Ascending aorta (tissue), 2 donors: Measurements from ENCODE around the gene FBLN1. TPM values are rescaled to one million over a fixed set of nuclear protein-coding genes. Genes with fewer than 3 reads are reported as not detected.

Experiments used
- DNase-seq, 2 donors: peaks; one replicate each; pipeline ENCODE4 v3.0.0-alpha.2; 2019; ENCODE audit warnings: low spot score in 2 of 2
- H3K27ac ChIP-seq, 2 donors: fragments of 200-600 bp; sonication (generic); one replicate each; pipeline ENCODE4 v1.5.1; 2016 to 2017; ENCODE audit warnings: mild to moderate bottlenecking in 1 of 2
- H3K27me3 ChIP-seq: fragments of 200-600 bp; sonication (generic); one replicate; pipeline ENCODE4 v1.5.1; 2017
- H3K36me3 ChIP-seq, 2 donors: fragments of 200-600 bp; sonication (generic); one replicate each; pipeline ENCODE4 v1.5.1; 2016
- H3K4me1 ChIP-seq, 2 donors: fragments of 200-600 bp; sonication (generic); one replicate each; pipeline ENCODE4 v1.5.1; 2016 to 2017; ENCODE audit warnings: mild to moderate bottlenecking in 1 of 2
- H3K4me3 ChIP-seq, 2 donors: fragments of 200-600 bp; sonication (generic); one replicate each; pipeline ENCODE4 v1.5.1; 2016 to 2017; ENCODE audit warnings: mild to moderate bottlenecking in 1 of 2
- H3K9me3 ChIP-seq, 2 donors: fragments of 200-600 bp; sonication (generic); one replicate each; pipeline ENCODE4 v1.5.1; 2016
- CTCF ChIP-seq, 3 experiments: fragments of 200-600 bp in 2 of 3; fragments of 450-650 bp in 1 of 3; sonication (generic) in 2 of 3; IDR thresholded peaks; one replicate each; pipeline ENCODE4 v1.5.1; 2016 to 2019; ENCODE audit warnings: antibody characterized with exemption in 3 of 3, mild to moderate bottlenecking in 1 of 3, moderate library complexity in 1 of 3
- intact Hi-C: fragments of 100-400 bp; cut with DNase I; formaldehyde crosslinking; loops from one replicate; pipeline ENCODE4 v1.15.1; 2023
- total RNA-seq: library from RNA; depleted of rRNA; stranded (reverse); fragments of >200 nt; gene quantifications from one replicate; pipeline ENCODE4 v1.1.0, GENCODE V29; 2016

Gene FBLN1
- total RNA-seq, 1 donor from 2014 or later = 580 TPM

GRCh38 chr22:45562537-45563361 is 60.1 kb downstream of the FBLN1 start:
- no peak for TF ChIP-seq CTCF (IDR thresholded peaks at IDR 0.05)
- Histone ChIP-seq H3K27me3 (no peaks in the 10 kb centered on the region), H3K4me3 (no peak overlapping the region), H3K9me3 (peaks cover 0 to 4% of the 10 kb centered on the region in 2 donors), H3K4me1 (no peaks in the 10 kb centered on the region), H3K27ac (no peak overlapping the region), H3K36me3 (peaks cover 11 to 35% of the 10 kb centered on the region in 2 donors)
- intact Hi-C loops = no loop called here
- DNase-seq = no peak

GRCh38 chr22:45563362-45564040 is 60.8 kb downstream of the FBLN1 start:
- no peaks in the 10 kb centered on the region for H3K27me3 ChIP-seq
- peaks cover 0 to 4% of the 10 kb centered on the region in 2 donors for H3K9me3 ChIP-seq
- H3K4me1 ChIP-seq = no peaks in the 10 kb centered on the region
- no peak for DNase-seq
- no peak overlapping the region for H3K4me3 ChIP-seq
- TF ChIP-seq CTCF (IDR thresholded peaks at IDR 0.05) = no peak
- H3K27ac ChIP-seq = no peak overlapping the region
- peaks cover 11 to 31% of the 10 kb centered on the region in 2 donors for H3K36me3 ChIP-seq
- intact Hi-C loops = no loop called here

DNA sequence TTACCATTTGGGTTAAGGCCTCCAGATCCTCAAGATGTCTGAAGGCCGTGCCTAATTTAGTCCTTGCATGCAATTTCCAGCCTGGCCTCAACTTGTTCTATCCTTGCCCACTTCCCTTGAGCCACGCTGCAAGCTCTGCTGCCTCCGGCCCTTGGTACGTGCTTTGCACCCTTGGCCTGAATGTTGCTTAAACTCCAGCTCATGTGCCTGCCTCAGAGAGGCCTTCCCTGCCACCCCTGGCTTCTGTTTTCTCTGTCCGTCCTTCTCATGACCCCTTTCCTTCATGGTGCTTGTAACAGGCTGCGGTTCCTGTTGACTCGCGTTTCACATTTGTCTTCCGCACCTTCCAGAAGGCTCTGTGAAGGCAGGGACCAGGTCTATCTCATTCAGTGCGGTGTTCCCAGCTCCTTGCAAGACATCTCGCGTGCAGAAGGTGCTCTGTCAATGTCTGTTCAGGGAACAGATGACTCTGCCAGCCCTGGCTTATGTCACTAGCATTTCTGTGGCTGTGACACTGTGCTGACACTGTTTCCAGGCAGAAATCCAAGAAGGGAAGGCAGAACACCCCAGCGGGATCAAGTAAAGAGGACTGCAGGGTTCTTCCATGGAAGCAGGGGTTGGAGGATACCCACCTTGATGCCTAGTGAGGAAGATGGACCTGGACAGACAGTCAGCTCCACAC is 61.8 kb downstream of the FBLN1 start:
- no peak for TF ChIP-seq CTCF (IDR thresholded peaks at IDR 0.05)

DNA sequence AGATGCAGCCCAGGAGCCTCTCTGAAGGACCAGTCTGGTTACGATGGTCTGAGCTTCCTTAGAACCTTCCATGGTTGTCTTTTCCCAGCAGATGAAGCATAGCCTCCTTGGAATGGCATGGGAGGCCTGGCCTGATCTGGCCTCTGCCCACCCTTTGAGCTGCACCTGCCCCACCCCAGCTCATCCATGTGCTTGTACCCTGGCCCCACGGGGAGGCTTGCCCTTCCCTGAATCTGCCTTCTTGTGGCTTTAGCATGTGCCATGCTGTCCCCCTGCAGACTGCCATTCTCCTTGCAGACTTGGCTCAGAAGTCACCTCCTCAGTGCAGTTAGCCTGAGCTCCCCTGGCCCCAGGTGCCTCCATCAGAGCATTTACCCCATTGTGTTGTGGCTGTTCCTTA is 62.5 kb downstream of the FBLN1 start:
- TF ChIP-seq CTCF (IDR thresholded peaks at IDR 0.05) = no peak
- peaks cover 11 to 26% of the 10 kb centered on the region in 2 donors for H3K36me3 ChIP-seq
- peaks cover 0 to under 1% of the 10 kb centered on the region in 2 donors for H3K9me3 ChIP-seq
- DNase-seq = no peak
- H3K27me3 ChIP-seq = no peaks in the 10 kb centered on the region
- no peak overlapping the region for H3K4me3 ChIP-seq
- no peak overlapping the region for H3K27ac ChIP-seq
- H3K4me1 ChIP-seq = no peaks in the 10 kb centered on the region
- intact Hi-C loops = no loop called here

More for the DNA sequence above, 61.8 kb downstream of the FBLN1 start:
- no peak overlapping the region for H3K4me3 ChIP-seq
- H3K9me3 ChIP-seq = peaks cover 0 to 4% of the 10 kb centered on the region in 2 donors
- DNase-seq = no peak
- H3K27me3 ChIP-seq = no peaks in the 10 kb centered on the region
- H3K27ac ChIP-seq = no peak overlapping the region
- intact Hi-C loops = no loop called here
- H3K4me1 ChIP-seq = no peaks in the 10 kb centered on the region
- peaks cover 11 to 31% of the 10 kb centered on the region in 2 donors for H3K36me3 ChIP-seq

DNA sequence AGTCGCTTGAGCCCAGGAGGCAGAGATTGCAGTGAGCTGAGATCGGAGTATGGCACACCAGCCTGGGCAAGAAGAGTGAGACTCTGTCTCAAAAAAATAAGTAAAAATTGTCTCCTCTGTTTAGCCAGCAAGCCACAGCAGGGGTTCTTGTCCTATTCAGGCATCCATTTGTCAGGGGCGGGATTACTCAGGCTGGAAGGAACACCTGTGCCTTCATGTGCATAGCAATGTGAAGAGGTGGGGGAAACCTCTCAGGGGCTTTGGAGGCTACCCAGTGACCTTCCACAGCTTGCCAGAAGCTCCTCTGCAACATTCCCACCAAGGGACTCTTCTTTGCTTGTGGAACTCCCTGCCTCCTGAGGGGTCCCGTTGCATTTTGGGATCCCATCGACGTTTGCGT is 63.3 kb downstream of the FBLN1 start:
- intact Hi-C loops = no loop called here
- Histone ChIP-seq H3K4me1 (no peaks in the 10 kb centered on the region), H3K27ac (no peak overlapping the region), H3K36me3 (peaks cover 8 to 25% of the 10 kb centered on the region in 2 donors), H3K9me3 (peaks cover 0 to 5% of the 10 kb centered on the region in 2 donors), H3K4me3 (no peak overlapping the region), H3K27me3 (no peaks in the 10 kb centered on the region)
- DNase-seq = no peak
- no peak for TF ChIP-seq CTCF (IDR thresholded peaks at IDR 0.05)
